HG03378 (cell line): Measurements from ENCODE around the gene HES4.
"Not testable (repeated sequence)": the region's sequence is repeated elsewhere in the genome, so short reads cannot be mapped to it uniquely, and the experiment has no call there.

ENCODE experiments used
- ATAC-seq: cut with Tn5 transposase; IDR thresholded peaks from one replicate; pipeline ENCODE4 v1.9.1; 2021; ENCODE audit warnings: mild to moderate bottlenecking, moderate library complexity; ENCODE audit not compliant: unreplicated experiment

The HES4 gene

GRCh38 chr1:981491-981954, 18.4 kb downstream of the HES4 start:
- no peak for ATAC-seq

GRCh38 chr1:980602-981395, 19.1 kb downstream of the HES4 start:
- no peak for ATAC-seq

GRCh38 chr1:980137-980571, 19.7 kb downstream of the HES4 start:
- ATAC-seq, result no peak

GRCh38 chr1:979744-980072, 20.2 kb downstream of the HES4 start:
- ATAC-seq, result no peak

GRCh38 chr1:978835-979743, 20.8 kb downstream of the HES4 start:
- no peak for ATAC-seq

- ATAC-seq, result no peak
These were observed 21.6 kb downstream of the HES4 start for GRCh38 chr1:978069-978834.

- not testable (repeated sequence) for ATAC-seq
These were observed 23.1 kb downstream of the HES4 start for GRCh38 chr1:976791-977190.

GRCh38 chr1:975896-976683, 23.8 kb downstream of the HES4 start:
- no peak for ATAC-seq

GRCh38 chr1:975365-975764, 24.5 kb downstream of the HES4 start:
- no peak for ATAC-seq

- ATAC-seq, result no peak
These were observed 25.1 kb downstream of the HES4 start for GRCh38 chr1:974687-975328.

- no peak for ATAC-seq
These were observed 25.6 kb downstream of the HES4 start for GRCh38 chr1:974293-974640.

GRCh38 chr1:973459-974292, 26.2 kb downstream of the HES4 start:
- ATAC-seq, result no peak

- ATAC-seq, result no peak
These were observed 27.0 kb downstream of the HES4 start for GRCh38 chr1:972726-973458.

GRCh38 chr1:971751-972506, 28.0 kb downstream of the HES4 start:
- ATAC-seq, result no peak

- no peak for ATAC-seq
These were observed 28.7 kb downstream of the HES4 start for GRCh38 chr1:970973-971730.

- no peak for ATAC-seq
These were observed 29.5 kb downstream of the HES4 start for GRCh38 chr1:970242-970972.
